Small intestine (tissue), 7 donors: ENCODE results near the gene CATSPERD. TPM values are rescaled to one million over a fixed set of nuclear protein-coding genes. Genes with fewer than 3 reads are reported as not detected.

Source experiments
- DNase-seq, 2 donors: peaks; one replicate each; pipeline versions ENCODE4 v3.0.0 to v3.0.0-alpha.2; 2013
- FAIRE-seq: peaks from 2 replicates; lab custom pipeline; 2012; peaks lifted over from hg19 to GRCh38; lab: Jason Lieb, UNC
- H3K27ac ChIP-seq, 3 donors: one replicate each; pipeline ENCODE4 v1.5.1; 2013; ENCODE audit warnings: low read length in 2 of 3, mild to moderate bottlenecking in 2 of 3, control low read depth in 1 of 3, inconsistent platforms in 1 of 3, low read depth in 1 of 3, moderate library complexity in 1 of 3
- H3K27me3 ChIP-seq, 3 donors: one replicate each; pipeline ENCODE4 v1.6.1; 2013; ENCODE audit warnings: low read length in 3 of 3, inconsistent platforms in 1 of 3; ENCODE audit not compliant: control insufficient read depth in 3 of 3, insufficient read depth in 3 of 3
- H3K36me3 ChIP-seq, 3 donors: one replicate each; pipeline ENCODE4 v1.6.1; 2013; ENCODE audit warnings: low read length in 3 of 3, inconsistent platforms in 1 of 3, low read depth in 1 of 3, mild to moderate bottlenecking in 1 of 3, moderate library complexity in 1 of 3; ENCODE audit not compliant: control insufficient read depth in 3 of 3, insufficient read depth in 2 of 3
- H3K4me1 ChIP-seq, 3 donors: one replicate each; pipeline ENCODE4 v1.6.1; 2013; ENCODE audit warnings: low read length in 2 of 3, inconsistent platforms in 1 of 3, low read depth in 1 of 3, mild to moderate bottlenecking in 1 of 3, moderate library complexity in 1 of 3; ENCODE audit not compliant: control insufficient read depth in 3 of 3, insufficient read depth in 2 of 3
- H3K4me3 ChIP-seq, 3 donors: one replicate each; pipeline ENCODE4 v1.5.1; 2013; ENCODE audit warnings: low read length in 3 of 3, control low read depth in 1 of 3, inconsistent platforms in 1 of 3, low read depth in 1 of 3, mild to moderate bottlenecking in 1 of 3, moderate library complexity in 1 of 3
- H3K9me3 ChIP-seq, 2 donors: one replicate each; pipeline ENCODE4 v1.6.1; 2013; ENCODE audit warnings: low read depth in 1 of 2, low read length in 1 of 2; ENCODE audit not compliant: control insufficient read depth in 2 of 2, insufficient read depth in 1 of 2
- WGBS, 3 donors: extraction: QIAGEN DNeasy Blood & Tissue Kit; methylation state at CpG; one replicate each; pipeline ENCODE4 v1.1.7; 2013; 5-methylcytosine and 5-hydroxymethylcytosine counted together
- polyA plus RNA-seq, 4 donors: library from polyadenylated mRNA; stranded (reverse) in 3 of 4; unstranded in 1 of 4; fragments of 200-250 nt in 3 of 4; fragments of 120-200 nt in 1 of 4; gene quantifications; one replicate each; pipeline versions ENCODE4 v1.2.1 to v1.2.3, GENCODE V29; 2013
- donor health status: healthy with polysubstance abuse.
- donor health status: control.
- donor health status: control.
- donor health status: Bipolar disorder and iron deficiency.
- donor health status: healthy.

Gene CATSPERD
- polyA plus RNA-seq, 4 donors, result not detected

- Histone ChIP-seq H3K27ac (no peak overlapping the region), H3K4me1 (no peaks in the 10 kb centered on the region), H3K36me3 (no peaks in the 10 kb centered on the region), H3K9me3 (no peaks in the 10 kb centered on the region), H3K4me3 (no peak overlapping the region), H3K27me3 (no peaks in the 10 kb centered on the region)
- FAIRE-seq (no peak), DNase-seq (no peak)
- WGBS, 3 donors, result 59 to 71% (median 68%) methylated on average over 6 of the region's 6 CpGs
These were observed 33.3 kb downstream of the CATSPERD start for GRCh38 chr19:5753743-5754142.

GRCh38 chr19:5762608-5763217, 42.3 kb downstream of the CATSPERD start:
- no peaks in the 10 kb centered on the region for H3K36me3 ChIP-seq
- H3K27ac ChIP-seq, result no peak overlapping the region
- no peak for FAIRE-seq
- no peaks in the 10 kb centered on the region for H3K4me1 ChIP-seq
- DNase-seq, result no peak
- WGBS, 3 donors, result 86 to 90% (median 89%) methylated on average over 5 of the region's 5 CpGs
- no peaks in the 10 kb centered on the region for H3K27me3 ChIP-seq
- no peak overlapping the region for H3K4me3 ChIP-seq
- peaks cover 0 to 4% of the 10 kb centered on the region in 2 donors for H3K9me3 ChIP-seq

GRCh38 chr19:5765220-5765619, 44.8 kb downstream of the CATSPERD start:
- H3K36me3 ChIP-seq, result no peaks in the 10 kb centered on the region
- no peak overlapping the region for H3K27ac ChIP-seq
- no peaks in the 10 kb centered on the region for H3K4me1 ChIP-seq
- FAIRE-seq (no peak), DNase-seq (no peak)
- WGBS, 3 donors, result 92 to 95% (median 92%) methylated on average over 3 of the region's 3 CpGs
- peaks cover 0 to 4% of the 10 kb centered on the region in 2 donors for H3K9me3 ChIP-seq
- no peak overlapping the region for H3K4me3 ChIP-seq
- no peaks in the 10 kb centered on the region for H3K27me3 ChIP-seq

GRCh38 chr19:5767949-5768348, 47.5 kb downstream of the CATSPERD start:
- Histone ChIP-seq H3K4me1 (no peaks in the 10 kb centered on the region), H3K9me3 (peaks cover 0 to 4% of the 10 kb centered on the region in 2 donors), H3K27ac (no peak overlapping the region), H3K4me3 (no peak overlapping the region), H3K36me3 (no peaks in the 10 kb centered on the region), H3K27me3 (peaks cover 0 to 3% (median 2%) of the 10 kb centered on the region in 3 donors)
- 83 to 93% (median 85%) methylated on average over 8 to 10 of the region's 10 CpGs for WGBS, 3 donors
- DNase-seq, result no peak
- no peak for FAIRE-seq

GRCh38 chr19:5772416-5772815, 52.0 kb downstream of the CATSPERD start:
- Histone ChIP-seq H3K27ac (no peak overlapping the region), H3K36me3 (no peaks in the 10 kb centered on the region), H3K4me3 (no peak overlapping the region), H3K4me1 (no peaks in the 10 kb centered on the region), H3K9me3 (no peaks in the 10 kb centered on the region), H3K27me3 (peaks cover 0 to 3% (median 2%) of the 10 kb centered on the region in 3 donors)
- FAIRE-seq, result no peak
- no peak for DNase-seq
- WGBS, 3 donors, result 76 to 82% (median 77%) methylated on average over 19 of the region's 19 CpGs

- no peak overlapping the region for H3K27ac ChIP-seq
- H3K9me3 ChIP-seq, result no peaks in the 10 kb centered on the region
- DNase-seq, result no peak
- H3K36me3 ChIP-seq, result no peaks in the 10 kb centered on the region
- peaks cover 0 to 3% (median 2%) of the 10 kb centered on the region in 3 donors for H3K27me3 ChIP-seq
- 79 to 90% (median 79%) methylated on average over 5 of the region's 5 CpGs for WGBS, 3 donors
- H3K4me3 ChIP-seq, result no peak overlapping the region
- FAIRE-seq, result no peak
- no peaks in the 10 kb centered on the region for H3K4me1 ChIP-seq
These were observed 52.8 kb downstream of the CATSPERD start for GRCh38 chr19:5773276-5773675.

- H3K9me3 ChIP-seq, result no peaks in the 10 kb centered on the region
- no peaks in the 10 kb centered on the region for H3K4me1 ChIP-seq
- no peak overlapping the region for H3K4me3 ChIP-seq
- DNase-seq, result no peak
- no peak overlapping the region for H3K27ac ChIP-seq
- FAIRE-seq, result no peak
- H3K36me3 ChIP-seq, result no peaks in the 10 kb centered on the region
- peaks cover 0 to 3% (median 2%) of the 10 kb centered on the region in 3 donors for H3K27me3 ChIP-seq
- WGBS, 3 donors, result 79 to 82% (median 82%) methylated on average over 8 of the region's 8 CpGs
These were observed 54.5 kb downstream of the CATSPERD start for GRCh38 chr19:5774921-5775320.

- Histone ChIP-seq H3K4me3 (no peak overlapping the region), H3K4me1 (no peaks in the 10 kb centered on the region), H3K27ac (no peak overlapping the region), H3K36me3 (no peaks in the 10 kb centered on the region), H3K27me3 (peaks cover 0 to 3% (median 2%) of the 10 kb centered on the region in 3 donors), H3K9me3 (no peaks in the 10 kb centered on the region)
- no peak for FAIRE-seq
- no peak for DNase-seq
- WGBS, 3 donors, result 58 to 66% (median 59%) methylated on average over 17 of the region's 17 CpGs
These were observed 55.4 kb downstream of the CATSPERD start for GRCh38 chr19:5775668-5776309.
